RWPE1 (cell line): Measurements from ENCODE around the gene RAE1.

Source experiments
- CTCF ChIA-PET: fragments of 350-600 bp; sonication (Branson Sonifier 250); formaldehyde crosslinking; extraction: SDS; loops from one replicate; lab custom pipeline; 2021; lab: Yijun Ruan, JAX
- POLR2A ChIA-PET: fragments of 400-600 bp; formaldehyde crosslinking; extraction: SDS; loops from one replicate; lab custom pipeline; 2020; ENCODE audit warnings: antibody characterized with exemption; ENCODE audit not compliant: low non-redundant PET; lab: Yijun Ruan, JAX
- DNase-seq: peaks from one replicate; pipeline ENCODE4 v3.0.0; 2012; ENCODE audit warnings: low spot score
- H3K27ac ChIP-seq: fragments of 450-650 bp; 2 replicates; pipeline ENCODE4 v1.5.1; 2017
- TF ChIP-seq, protein P1 (sequence below): fragments of 450-650 bp; conservative IDR thresholded peaks from 2 replicates; pipeline ENCODE4 v1.5.1; 2017; ENCODE audit warnings: low read depth, mild to moderate bottlenecking

Gene RAE1

GRCh38 chr20:57392512-57393271, 41.6 kb downstream of the RAE1 start:
- H3K27ac ChIP-seq = peak overlapping the region; percentile 13; the same call in 1 of the 2 replicates
- CTCF ChIA-PET = interaction anchor here (0.7 to 1.5 kb wide), 7 partner anchors 13 to 818 kb away, joined by 3 to 8 read pairs (median 3); no protein-coding TSS in a partner anchor
- TF ChIP-seq, protein P1, sequence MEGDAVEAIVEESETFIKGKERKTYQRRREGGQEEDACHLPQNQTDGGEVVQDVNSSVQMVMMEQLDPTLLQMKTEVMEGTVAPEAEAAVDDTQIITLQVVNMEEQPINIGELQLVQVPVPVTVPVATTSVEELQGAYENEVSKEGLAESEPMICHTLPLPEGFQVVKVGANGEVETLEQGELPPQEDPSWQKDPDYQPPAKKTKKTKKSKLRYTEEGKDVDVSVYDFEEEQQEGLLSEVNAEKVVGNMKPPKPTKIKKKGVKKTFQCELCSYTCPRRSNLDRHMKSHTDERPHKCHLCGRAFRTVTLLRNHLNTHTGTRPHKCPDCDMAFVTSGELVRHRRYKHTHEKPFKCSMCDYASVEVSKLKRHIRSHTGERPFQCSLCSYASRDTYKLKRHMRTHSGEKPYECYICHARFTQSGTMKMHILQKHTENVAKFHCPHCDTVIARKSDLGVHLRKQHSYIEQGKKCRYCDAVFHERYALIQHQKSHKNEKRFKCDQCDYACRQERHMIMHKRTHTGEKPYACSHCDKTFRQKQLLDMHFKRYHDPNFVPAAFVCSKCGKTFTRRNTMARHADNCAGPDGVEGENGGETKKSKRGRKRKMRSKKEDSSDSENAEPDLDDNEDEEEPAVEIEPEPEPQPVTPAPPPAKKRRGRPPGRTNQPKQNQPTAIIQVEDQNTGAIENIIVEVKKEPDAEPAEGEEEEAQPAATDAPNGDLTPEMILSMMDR = no peak
- POLR2A ChIA-PET = interaction anchor here (0.6 kb wide), 1 partner anchor 47 kb away, joined by 3 read pairs; no protein-coding TSS in a partner anchor
- DNase-seq = no peak

GRCh38 chr20:57393321-57394120, 42.5 kb downstream of the RAE1 start:
- peak overlapping the region; percentile 13; the same call in 1 of the 2 replicates for H3K27ac ChIP-seq
- TF ChIP-seq, protein P1 = no peak
- POLR2A ChIA-PET = no interaction called here
- CTCF ChIA-PET = interaction anchor here (0.9 to 1.5 kb wide), 3 partner anchors 10 to 102 kb away, joined by 4 to 8 read pairs (median 4); no protein-coding TSS in a partner anchor
- DNase-seq = no peak

DNA sequence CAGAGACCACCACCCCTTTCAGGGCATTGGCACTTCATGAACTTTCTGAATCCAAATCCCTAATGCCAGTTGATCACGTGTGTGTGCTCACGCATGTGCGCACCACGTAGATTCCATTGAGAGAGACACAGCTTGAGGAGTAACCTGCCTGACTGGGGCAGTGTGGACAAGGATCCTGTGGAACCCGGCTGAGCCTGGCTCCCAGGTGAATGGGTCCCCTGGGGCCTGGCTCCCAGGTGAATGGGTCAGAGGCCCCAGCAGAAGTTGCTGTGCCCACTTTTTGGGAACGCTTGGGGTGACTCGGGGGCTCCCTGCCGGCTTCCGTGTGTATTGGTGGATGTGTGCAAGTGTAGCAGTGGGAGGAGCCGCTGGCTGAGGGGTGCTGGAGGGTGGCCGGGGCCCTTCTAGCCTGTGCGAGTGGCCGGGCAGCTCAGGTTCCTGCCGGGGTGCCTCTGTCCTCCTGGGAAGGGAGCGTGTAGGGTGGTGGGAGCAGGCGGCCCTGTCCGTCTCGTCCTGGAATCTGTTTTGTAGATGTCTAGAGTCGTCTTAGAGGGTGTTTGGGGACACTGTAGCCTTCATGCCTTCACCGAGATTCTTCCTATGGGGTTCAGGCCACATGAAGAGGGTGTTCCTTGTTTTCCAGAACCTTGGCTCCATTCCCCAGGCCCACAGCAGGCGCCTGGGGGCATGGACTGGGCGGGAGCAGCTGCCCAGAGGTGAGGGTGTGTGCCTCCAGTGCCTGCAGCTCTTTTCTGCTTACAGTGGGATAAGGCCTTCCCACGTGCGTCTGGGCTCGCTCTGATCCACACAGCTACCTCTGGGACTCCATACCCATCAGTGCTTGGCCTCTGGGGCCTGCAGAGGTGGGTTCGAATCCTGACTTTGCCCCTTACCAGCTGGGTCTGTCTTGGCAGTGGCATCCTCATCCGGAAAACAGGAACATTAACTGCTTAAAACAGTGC, 43.3 kb downstream of the RAE1 start:
- H3K27ac ChIP-seq = peak overlapping the region; percentile 73; the same call in 1 of the 2 replicates
- DNase-seq = no peak
- ChIA-PET POLR2A (no interaction called here), CTCF (interaction anchor here (0.6 to 2.1 kb wide), 4 partner anchors 11 to 104 kb away, joined by 4 to 8 read pairs (median 4); no protein-coding TSS in a partner anchor)
- TF ChIP-seq, protein P1 = no peak

DNA sequence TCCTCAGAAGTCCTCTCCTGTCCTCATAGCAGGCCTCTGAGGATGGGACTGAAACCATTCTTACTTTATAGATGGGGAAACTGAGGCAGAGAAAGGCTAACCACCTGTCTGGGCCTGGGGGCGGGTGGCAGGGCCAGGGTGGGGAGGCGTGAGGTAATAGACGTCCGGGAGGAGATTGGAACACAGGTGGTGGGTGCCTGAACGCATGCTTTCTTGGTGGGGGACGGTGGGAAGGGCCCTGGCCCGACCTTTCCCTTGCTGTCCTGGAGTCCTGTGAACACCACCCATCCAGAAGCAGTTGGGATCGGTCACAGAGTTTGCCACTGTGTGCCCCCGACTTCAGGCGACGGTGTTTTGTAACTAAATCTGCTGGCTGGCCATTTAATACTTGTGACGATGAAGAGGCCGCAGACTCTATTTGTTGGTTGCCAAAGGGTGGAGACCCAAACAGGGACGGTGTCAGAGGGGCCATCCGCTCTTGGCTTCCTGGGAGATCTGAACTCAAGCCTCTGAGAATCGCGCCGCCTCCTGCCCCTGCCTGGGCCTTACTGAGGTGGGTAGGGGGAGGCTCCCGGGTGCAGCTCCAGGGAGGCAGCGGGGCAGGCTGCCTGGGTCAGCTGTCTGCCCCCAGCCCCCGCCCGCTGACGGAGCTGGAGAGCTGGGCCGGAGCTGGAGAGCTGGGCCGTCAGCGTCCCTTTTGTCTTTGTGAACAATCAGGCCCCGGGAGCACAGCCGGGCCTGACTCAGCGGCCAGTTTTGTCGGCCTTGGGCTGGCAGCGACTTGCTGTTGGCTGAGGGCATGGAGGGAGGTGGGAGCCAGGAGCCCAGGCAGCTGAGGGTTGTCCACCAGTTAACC, 44.3 kb downstream of the RAE1 start:
- ChIA-PET CTCF (interaction anchor here (0.6 to 2.1 kb wide), 2 partner anchors 14 to 103 kb away, joined by 5 to 8 read pairs; no protein-coding TSS in a partner anchor), POLR2A (no interaction called here)
- peak; percentile 76 for DNase-seq
- TF ChIP-seq, protein P1 = no peak
- H3K27ac ChIP-seq = peak overlapping the region; percentile 73

- CTCF ChIA-PET = no interaction called here
- TF ChIP-seq, protein P1 = no peak
- H3K27ac ChIP-seq = peak overlapping the region; percentile 73
- POLR2A ChIA-PET = no interaction called here
- no peak for DNase-seq
These were observed 45.3 kb downstream of the RAE1 start for GRCh38 chr20:57396212-57396983.
